ENCODE data around the gene TAF11L14.

The TAF11L14 gene

GRCh38 chr5:17670353-17670752 lies 36.1 kb downstream of the TAF11L14 start:
- no peaks in the 10 kb centered on the region for H3K9me3 ChIP-seq (ENCODE audit: control insufficient read depth, low read length)
- no peak overlapping the region for H3K27ac ChIP-seq (ENCODE audit: insufficient read depth, low read length, poor library complexity, severe bottlenecking)
- H3K4me1 ChIP-seq (ENCODE audit: control insufficient read depth, insufficient read depth, low read length, poor library complexity, severe bottlenecking): no peaks in the 10 kb centered on the region
- H3K4me3 ChIP-seq (ENCODE audit: insufficient read depth, low read depth, low read length, poor library complexity, severe bottlenecking): no peak overlapping the region
- no peaks in the 10 kb centered on the region for H3K36me3 ChIP-seq (ENCODE audit: control insufficient read depth, insufficient read depth, low read length)
- no peak for DNase-seq
- H3K27me3 ChIP-seq (replicated peaks; ENCODE audit: control insufficient read depth, insufficient read depth, low read length, poor library complexity, severe bottlenecking): no peaks in the 10 kb centered on the region

- no peaks in the 10 kb centered on the region for H3K36me3 ChIP-seq (ENCODE audit: control insufficient read depth, insufficient read depth, low read length)
Measured at GRCh38 chr5:17678751-17679324, 44.6 kb downstream of the TAF11L14 start.

GRCh38 chr5:17679597-17680203 lies 45.4 kb downstream of the TAF11L14 start:
- Histone ChIP-seq H3K27ac (ENCODE audit: insufficient read depth, low read length, poor library complexity, severe bottlenecking) (no peak overlapping the region), H3K4me3 (ENCODE audit: insufficient read depth, low read depth, low read length, poor library complexity, severe bottlenecking) (no peak overlapping the region)

More at GRCh38 chr5:17678751-17679324, 44.6 kb downstream of the TAF11L14 start:
- H3K4me3 ChIP-seq (ENCODE audit: insufficient read depth, low read depth, low read length, poor library complexity, severe bottlenecking): no peak overlapping the region
- H3K9me3 ChIP-seq (ENCODE audit: control insufficient read depth, low read length): no peaks in the 10 kb centered on the region
- no peak overlapping the region for H3K27ac ChIP-seq (ENCODE audit: insufficient read depth, low read length, poor library complexity, severe bottlenecking)
- H3K4me1 ChIP-seq (ENCODE audit: control insufficient read depth, insufficient read depth, low read length, poor library complexity, severe bottlenecking): no peaks in the 10 kb centered on the region
- no peak for DNase-seq
- H3K27me3 ChIP-seq (replicated peaks; ENCODE audit: control insufficient read depth, insufficient read depth, low read length, poor library complexity, severe bottlenecking): no peaks in the 10 kb centered on the region

GRCh38 chr5:17680737-17681136 lies 46.5 kb downstream of the TAF11L14 start:
- H3K27ac ChIP-seq (ENCODE audit: insufficient read depth, low read length, poor library complexity, severe bottlenecking): no peak overlapping the region
- no peaks in the 10 kb centered on the region for H3K9me3 ChIP-seq (ENCODE audit: control insufficient read depth, low read length)

More at GRCh38 chr5:17679597-17680203, 45.4 kb downstream of the TAF11L14 start:
- Histone ChIP-seq H3K27me3 (replicated peaks; ENCODE audit: control insufficient read depth, insufficient read depth, low read length, poor library complexity, severe bottlenecking) (no peaks in the 10 kb centered on the region), H3K9me3 (ENCODE audit: control insufficient read depth, low read length) (no peaks in the 10 kb centered on the region), H3K36me3 (ENCODE audit: control insufficient read depth, insufficient read depth, low read length) (no peaks in the 10 kb centered on the region), H3K4me1 (ENCODE audit: control insufficient read depth, insufficient read depth, low read length, poor library complexity, severe bottlenecking) (no peaks in the 10 kb centered on the region)
- DNase-seq: no peak

More at GRCh38 chr5:17680737-17681136, 46.5 kb downstream of the TAF11L14 start:
- no peaks in the 10 kb centered on the region for H3K27me3 ChIP-seq (replicated peaks; ENCODE audit: control insufficient read depth, insufficient read depth, low read length, poor library complexity, severe bottlenecking)
- no peak overlapping the region for H3K4me3 ChIP-seq (ENCODE audit: insufficient read depth, low read depth, low read length, poor library complexity, severe bottlenecking)
- no peak for DNase-seq
- H3K4me1 ChIP-seq (ENCODE audit: control insufficient read depth, insufficient read depth, low read length, poor library complexity, severe bottlenecking): no peaks in the 10 kb centered on the region
- no peaks in the 10 kb centered on the region for H3K36me3 ChIP-seq (ENCODE audit: control insufficient read depth, insufficient read depth, low read length)

All from effector memory CD4-positive, alpha-beta T cell (primary cell).